Ovary (tissue), 9 donors: ENCODE results near the gene UNKL. TPM values are rescaled to one million over a fixed set of nuclear protein-coding genes. Genes with fewer than 3 reads are reported as not detected.

ENCODE experiments used
- DNase-seq, 5 donors: peaks; one replicate each; pipeline ENCODE4 v3.0.0-alpha.2; 2019 to 2020
- H3K27ac ChIP-seq, 2 donors: fragments of 200-600 bp; one replicate each; pipeline versions ENCODE4 v1.5.1 to v1.8.0; 2019 to 2022
- H3K27me3 ChIP-seq: fragments of 200-600 bp; one replicate; pipeline ENCODE4 v1.8.0; 2022
- H3K36me3 ChIP-seq: fragments of 200-600 bp; sonication (generic); one replicate; pipeline ENCODE4 v1.5.1; 2019
- H3K4me1 ChIP-seq: one replicate; pipeline ENCODE4 v1.8.1; 2013; ENCODE audit warnings: mild to moderate bottlenecking, moderate library complexity; ENCODE audit not compliant: insufficient read depth
- H3K4me3 ChIP-seq: fragments of 200-600 bp; sonication (generic); one replicate; pipeline ENCODE4 v1.5.1; 2017
- H3K9me3 ChIP-seq, 2 donors: fragments of 200-600 bp in 1 of 2; sonication (generic) in 1 of 2; one replicate each; pipeline versions ENCODE4 v1.5.1 to v1.8.1; 2013 to 2019; ENCODE audit warnings: mild to moderate bottlenecking in 1 of 2, moderate library complexity in 1 of 2
- EP300 ChIP-seq: sonication (generic); formaldehyde crosslinking; IDR thresholded peaks from one replicate; pipeline ENCODE4 v1.6.1; 2017; ENCODE audit warnings: antibody characterized with exemption
- POLR2A ChIP-seq: fragments of 450-650 bp; IDR thresholded peaks from one replicate; pipeline ENCODE4 v1.6.1; 2017; ENCODE audit warnings: antibody characterized with exemption, mild to moderate bottlenecking, moderate library complexity
- WGBS, 3 donors: extraction: QIAGEN DNeasy Blood & Tissue Kit in 1 of 3; methylation state at CpG; one replicate each; pipeline versions ENCODE4 v1.1.5 to v1.1.7; 2013 to 2017; 5-methylcytosine and 5-hydroxymethylcytosine counted together
- intact Hi-C, 4 donors: fragments of 100-400 bp; cut with DNase I; formaldehyde crosslinking; loops; one replicate each; pipeline versions ENCODE4 v1.11.0 to v1.15.1; 2022 to 2023
- polyA plus RNA-seq, 2 donors: library from polyadenylated mRNA; stranded (reverse); fragments of 200-250 nt in 1 of 2; fragments of 350-450 nt in 1 of 2; fragmentation: Illumina TruSeq in 1 of 2; extraction: RNeasy Lipid Tissue Mini Kit (QIAGEN cat#74804) in 1 of 2; gene quantifications; one replicate each; pipeline ENCODE4 v1.2.3, GENCODE V29; 2013 to 2014
- total RNA-seq, 7 donors: library from RNA; depleted of rRNA in 2 of 7; stranded (reverse); fragments of >200 nt in 2 of 7; fragmentation: NEBNext Ultra II Directional in 3 of 7; extraction: Animal tissue kit (Norgen Biotek cat#: 25700) in 3 of 7; gene quantifications; one replicate each; pipeline versions ENCODE4 v1.1.0 to v1.2.4, GENCODE V29; 2016 to 2023
- TF ChIP-seq, protein P1 (sequence below), 3 donors: fragments of 450-650 bp in 2 of 3; fragments of 200-600 bp in 1 of 3; IDR thresholded peaks; one replicate each; pipeline versions ENCODE4 v1.5.1 to v1.8.0; 2016 to 2022; ENCODE audit warnings: antibody characterized with exemption in 3 of 3, mild to moderate bottlenecking in 1 of 3
- donor health status: DM: no; HTN: no; CAD: no; lungs with moderate emphysema.
- donor health status: DM: no; HTN: no; CAD: no.
- donor health status: Bipolar disorder and iron deficiency.
- donor health status: DM: yes; HTN: yes; CAD: no.
- donor health status: DM: no; HTN: no; CAD: no.
- donor health status: DM: yes; HTN: yes; CAD: no.

UNKL gene
- total and polyA plus RNA-seq, 9 donors = 7.0 to 44.8 (median 32.5) TPM

DNA sequence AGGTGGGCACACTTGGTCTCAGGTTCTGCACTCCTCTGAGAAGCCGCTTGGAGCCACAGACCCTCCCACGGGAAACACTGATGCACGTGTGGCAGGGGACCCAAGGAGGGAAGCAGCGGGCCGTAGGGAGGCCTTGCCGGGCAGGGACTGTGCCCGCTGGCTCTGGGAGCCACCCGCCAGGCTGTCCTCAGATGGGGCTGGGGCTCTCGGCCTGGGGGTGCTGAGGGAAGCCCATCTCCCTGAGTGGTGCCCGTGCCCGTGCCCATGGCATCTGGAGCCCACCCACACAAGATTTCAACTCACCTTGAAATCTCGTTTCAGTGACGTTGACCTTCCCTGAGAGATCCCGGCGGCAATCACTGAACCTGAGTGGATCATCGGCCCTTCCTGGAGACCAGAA, 42.4 kb upstream of the UNKL start:
- Histone ChIP-seq H3K9me3 (no peaks in the 10 kb centered on the region), H3K4me1 (no peaks in the 10 kb centered on the region), H3K27me3 (no peaks in the 10 kb centered on the region), H3K27ac (no peak overlapping the region), H3K4me3 (no peak overlapping the region), H3K36me3 (no peaks in the 10 kb centered on the region)
- no peak for DNase-seq
- TF ChIP-seq, protein P1, sequence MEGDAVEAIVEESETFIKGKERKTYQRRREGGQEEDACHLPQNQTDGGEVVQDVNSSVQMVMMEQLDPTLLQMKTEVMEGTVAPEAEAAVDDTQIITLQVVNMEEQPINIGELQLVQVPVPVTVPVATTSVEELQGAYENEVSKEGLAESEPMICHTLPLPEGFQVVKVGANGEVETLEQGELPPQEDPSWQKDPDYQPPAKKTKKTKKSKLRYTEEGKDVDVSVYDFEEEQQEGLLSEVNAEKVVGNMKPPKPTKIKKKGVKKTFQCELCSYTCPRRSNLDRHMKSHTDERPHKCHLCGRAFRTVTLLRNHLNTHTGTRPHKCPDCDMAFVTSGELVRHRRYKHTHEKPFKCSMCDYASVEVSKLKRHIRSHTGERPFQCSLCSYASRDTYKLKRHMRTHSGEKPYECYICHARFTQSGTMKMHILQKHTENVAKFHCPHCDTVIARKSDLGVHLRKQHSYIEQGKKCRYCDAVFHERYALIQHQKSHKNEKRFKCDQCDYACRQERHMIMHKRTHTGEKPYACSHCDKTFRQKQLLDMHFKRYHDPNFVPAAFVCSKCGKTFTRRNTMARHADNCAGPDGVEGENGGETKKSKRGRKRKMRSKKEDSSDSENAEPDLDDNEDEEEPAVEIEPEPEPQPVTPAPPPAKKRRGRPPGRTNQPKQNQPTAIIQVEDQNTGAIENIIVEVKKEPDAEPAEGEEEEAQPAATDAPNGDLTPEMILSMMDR (IDR thresholded peaks at IDR 0.05) = no peak
- no peak for TF ChIP-seq EP300
- TF ChIP-seq POLR2A = no peak
- intact Hi-C loops = no loop called here
- 81 to 91% (median 85%) methylated on average over 16 of the region's 16 CpGs for WGBS, 3 donors

DNA sequence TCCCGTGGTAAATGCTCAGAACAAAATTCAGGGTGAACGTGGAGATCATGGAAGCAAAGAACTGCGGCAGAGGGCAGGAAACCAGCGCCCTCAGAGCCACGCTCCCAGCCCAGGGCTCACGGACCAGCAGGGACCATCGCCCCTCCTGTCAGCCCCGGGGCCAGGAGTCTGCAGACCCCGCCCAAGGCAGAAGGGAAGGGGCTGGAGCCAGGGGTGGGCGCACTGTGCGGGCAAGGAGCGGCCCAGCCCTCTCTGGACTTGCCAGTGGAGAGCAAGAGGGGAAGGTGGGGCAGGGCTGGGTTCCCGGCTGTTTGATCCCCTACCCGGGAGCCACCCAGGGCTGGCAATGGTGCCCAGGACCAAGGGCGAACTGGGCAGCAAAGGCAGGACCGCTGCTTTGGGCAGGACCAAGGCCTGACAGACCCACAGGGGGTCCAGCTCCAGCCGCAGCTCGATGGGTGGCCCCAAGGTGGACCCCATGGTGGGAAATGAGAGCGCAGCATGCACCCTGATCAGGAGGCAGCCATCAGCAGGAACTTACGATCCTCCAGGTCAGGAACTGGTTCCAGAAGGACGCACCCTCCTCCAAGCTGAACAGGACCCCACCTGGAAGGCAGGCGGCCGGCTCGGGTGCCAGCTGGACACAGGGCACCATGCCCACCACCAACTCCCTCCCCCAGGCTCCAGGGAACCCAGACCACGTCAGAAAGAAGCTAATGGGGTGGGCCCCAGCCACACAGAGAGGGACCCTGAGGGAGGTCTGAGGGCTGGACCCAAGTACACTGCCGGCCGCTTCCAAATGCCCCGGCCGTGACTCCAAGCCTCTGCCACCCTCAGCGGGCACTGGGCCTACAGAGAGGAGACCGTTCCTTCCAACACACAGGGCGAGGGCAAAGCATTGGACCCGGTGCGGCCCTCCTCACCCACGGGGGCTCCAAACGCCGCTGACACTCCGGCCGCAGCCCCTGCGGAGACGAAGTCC, 41.0 kb upstream of the UNKL start:
- DNase-seq = no peak
- Histone ChIP-seq H3K9me3 (no peaks in the 10 kb centered on the region), H3K36me3 (no peaks in the 10 kb centered on the region), H3K4me3 (no peak overlapping the region), H3K27ac (no peak overlapping the region), H3K4me1 (no peaks in the 10 kb centered on the region), H3K27me3 (no peaks in the 10 kb centered on the region)
- TF ChIP-seq, protein P1 (IDR thresholded peaks at IDR 0.05) = no peak
- TF ChIP-seq EP300 (no peak), POLR2A (no peak)
- 88 to 93% (median 92%) methylated on average over 40 to 41 of the region's 41 CpGs for WGBS, 3 donors
- intact Hi-C loops = no loop called here

DNA sequence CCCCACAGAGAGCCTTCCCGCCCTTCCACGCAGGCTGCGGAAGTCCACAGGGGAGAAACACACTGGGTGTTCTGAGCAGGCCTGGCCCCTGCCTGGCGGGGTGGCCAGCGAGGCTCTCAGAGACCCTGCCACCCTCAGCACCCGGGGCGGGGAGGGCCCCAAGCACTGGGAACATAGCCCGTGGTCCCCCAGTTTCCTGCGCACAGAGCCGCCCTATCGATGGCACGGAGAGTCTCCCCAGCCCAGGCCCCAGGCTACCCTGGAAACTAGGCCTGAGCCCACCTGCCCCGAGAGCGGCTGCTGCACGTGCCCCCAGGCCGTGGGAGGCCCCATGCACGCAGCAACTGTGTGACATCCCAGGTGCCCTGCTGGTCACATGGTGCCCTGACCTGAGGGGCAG, 40.1 kb upstream of the UNKL start:
- DNase-seq = no peak
- H3K27ac ChIP-seq = no peak overlapping the region
- H3K4me1 ChIP-seq = no peaks in the 10 kb centered on the region
- WGBS, 3 donors = 90 to 96% (median 90%) methylated on average over 11 to 17 of the region's 17 CpGs
- H3K36me3 ChIP-seq = no peaks in the 10 kb centered on the region
- H3K9me3 ChIP-seq = no peaks in the 10 kb centered on the region
- no peaks in the 10 kb centered on the region for H3K27me3 ChIP-seq
- TF ChIP-seq EP300 (no peak), POLR2A (no peak)
- no peak overlapping the region for H3K4me3 ChIP-seq
- intact Hi-C loops = no loop called here

DNA sequence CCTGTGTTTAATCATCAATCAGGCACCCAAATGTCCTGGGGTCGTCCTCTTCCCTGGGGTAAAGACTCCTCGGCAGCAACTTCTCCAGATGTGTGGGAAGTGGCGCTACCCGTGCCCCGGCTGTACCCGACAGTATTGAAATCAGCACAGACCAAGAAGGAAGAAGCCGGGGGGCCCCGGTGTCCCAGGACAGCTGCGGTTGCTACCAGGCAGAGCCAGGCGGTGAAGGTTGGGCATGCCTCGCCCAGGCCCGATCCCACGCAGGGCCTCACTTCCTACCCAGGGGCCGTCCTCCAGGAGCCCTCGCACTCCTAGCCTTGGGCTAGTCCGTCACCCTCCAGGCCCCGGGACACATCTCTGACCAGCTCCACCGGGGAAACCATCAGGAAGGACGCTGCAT, 38.8 kb upstream of the UNKL start:
- 93 to 96% (median 94%) methylated on average over 19 of the region's 19 CpGs for WGBS, 3 donors
- TF ChIP-seq, protein P1 (IDR thresholded peaks at IDR 0.05) = no peak
- TF ChIP-seq POLR2A (no peak), EP300 (no peak)
- H3K4me3 ChIP-seq = no peak overlapping the region
- H3K9me3 ChIP-seq = no peaks in the 10 kb centered on the region
- intact Hi-C loops = no loop called here
- no peak for DNase-seq
- no peaks in the 10 kb centered on the region for H3K27me3 ChIP-seq
- H3K36me3 ChIP-seq = no peaks in the 10 kb centered on the region
- no peak overlapping the region for H3K27ac ChIP-seq
- H3K4me1 ChIP-seq = no peaks in the 10 kb centered on the region

DNA sequence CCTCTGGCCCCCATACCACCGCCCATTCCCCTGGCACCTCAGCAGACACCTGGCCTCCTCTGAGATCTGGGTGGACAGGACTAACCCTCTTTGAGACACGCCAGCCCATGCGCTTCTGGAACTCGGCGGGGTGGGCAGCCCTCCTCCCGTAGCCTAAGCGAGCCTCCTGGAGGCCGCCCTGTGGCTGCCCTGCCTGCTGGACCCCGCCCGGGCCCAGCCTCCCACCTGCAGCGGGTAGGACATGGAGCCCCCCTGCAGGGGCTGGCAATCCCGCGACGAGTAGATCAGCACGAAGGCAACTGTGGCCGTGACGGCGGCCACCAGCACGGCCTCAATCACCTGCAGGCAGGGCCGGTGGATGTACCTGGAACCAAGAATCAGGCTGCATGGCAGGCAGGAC, 38.0 kb upstream of the UNKL start:
- H3K27ac ChIP-seq = no peak overlapping the region
- intact Hi-C loops = no loop called here
- no peak overlapping the region for H3K4me3 ChIP-seq
- DNase-seq = no peak
- H3K36me3 ChIP-seq = no peaks in the 10 kb centered on the region
- no peaks in the 10 kb centered on the region for H3K27me3 ChIP-seq
- H3K9me3 ChIP-seq = no peaks in the 10 kb centered on the region
- 90 to 97% (median 93%) methylated on average over 20 of the region's 20 CpGs for WGBS, 3 donors
- no peaks in the 10 kb centered on the region for H3K4me1 ChIP-seq
- TF ChIP-seq EP300 (no peak), POLR2A (no peak)
- TF ChIP-seq, protein P1 (IDR thresholded peaks at IDR 0.05) = no peak
